Hepatocyte (in vitro differentiated cells): Measurements from ENCODE around the gene KMT2E.

Experiments used
- CTCF ChIP-seq: fragments of 200-600 bp; sonication (generic); IDR thresholded peaks from 2 replicates; pipeline ENCODE4 v1.5.1; 2016; ENCODE audit warnings: antibody characterized with exemption, mild to moderate bottlenecking; ENCODE audit not compliant: poor library complexity
- EZH2 ChIP-seq: fragments of 200-600 bp; sonication (generic); IDR thresholded peaks from 2 replicates; pipeline ENCODE4 v1.6.1; 2016; ENCODE audit warnings: antibody characterized with exemption, mild to moderate bottlenecking, borderline replicate concordance

- TF ChIP-seq CTCF = no peak
- no peak for TF ChIP-seq EZH2
Observed at GRCh38 chr7:104986628-104987259, 27.3 kb upstream of the KMT2E start.
